DLD1 (cell line): ENCODE measurements around the gene COL7A1.

Experiments used
- in situ Hi-C: cut with HindIII; loops from 2 replicates; pipeline ENCODE4 v1.10.0; 2017; ENCODE audit warnings: low sequenced_read_pairs

The COL7A1 gene

DNA sequence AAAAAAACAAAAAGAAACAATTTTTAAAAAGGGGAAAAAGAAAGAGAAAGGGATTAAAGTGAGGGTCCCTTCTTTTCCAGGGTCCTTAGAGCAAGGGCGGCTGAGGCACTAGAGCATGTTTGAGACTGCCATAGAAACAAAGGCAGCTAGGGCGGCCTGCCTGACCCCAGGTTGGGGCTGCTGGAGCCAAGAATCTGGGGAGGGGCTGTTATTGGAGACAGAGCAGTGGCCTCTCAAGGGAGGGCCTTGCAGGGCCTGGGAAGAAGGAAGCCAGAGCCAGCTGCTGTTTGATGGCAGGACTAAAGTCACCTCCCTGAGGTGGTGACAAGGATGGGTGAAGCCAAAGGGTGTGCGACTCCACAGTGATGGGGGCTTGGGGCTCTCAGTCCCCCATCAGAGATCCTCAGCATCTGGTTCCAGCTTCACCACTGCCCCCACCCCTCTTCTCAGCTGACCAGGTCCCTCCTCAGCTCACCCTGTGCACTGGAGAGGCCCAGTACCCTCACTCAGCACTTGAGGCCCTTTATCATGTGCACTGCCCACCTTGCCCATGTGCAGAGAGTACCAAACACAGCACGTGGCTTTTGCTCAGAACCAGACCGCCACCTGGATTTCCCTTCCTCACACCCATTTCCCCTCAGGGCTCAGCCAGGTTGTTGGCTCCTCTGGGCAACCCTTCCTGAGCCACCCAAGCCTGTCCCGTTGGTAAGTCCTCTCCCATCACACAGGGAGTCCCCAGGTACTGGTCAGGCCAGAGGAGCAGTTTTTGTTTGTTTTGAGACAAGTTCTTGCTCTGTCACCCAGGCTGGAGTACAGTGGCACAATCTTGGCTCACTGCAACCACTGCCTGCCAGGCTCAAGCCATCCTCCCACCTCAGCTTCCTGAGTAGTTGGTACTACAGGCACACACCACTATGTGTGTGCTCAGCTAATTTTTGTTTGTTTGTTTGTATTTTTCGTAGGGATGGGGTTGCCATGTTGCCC, 24.7 kb upstream of the COL7A1 start:
- in situ Hi-C loops: no loop called here

DNA sequence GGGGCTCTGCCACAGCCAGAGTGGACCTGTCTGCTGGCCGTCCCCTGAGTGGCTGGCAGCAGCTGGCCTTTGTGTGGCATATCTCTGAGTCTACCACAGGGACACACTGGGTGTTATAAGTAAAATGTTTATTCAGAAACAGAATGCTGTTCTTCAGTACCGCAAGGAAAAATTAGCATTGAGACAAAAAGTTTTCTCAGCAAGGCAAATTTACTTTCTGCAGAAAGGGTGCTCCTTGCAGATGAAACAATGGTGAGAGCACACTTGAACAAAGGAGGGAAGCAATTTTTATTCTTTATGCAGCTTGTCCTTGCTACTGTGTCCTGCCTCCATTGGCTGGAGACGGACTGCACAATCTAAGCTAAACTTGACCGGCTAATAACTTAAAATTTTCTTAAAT, 22.4 kb upstream of the COL7A1 start:
- in situ Hi-C loops: no loop called here

DNA sequence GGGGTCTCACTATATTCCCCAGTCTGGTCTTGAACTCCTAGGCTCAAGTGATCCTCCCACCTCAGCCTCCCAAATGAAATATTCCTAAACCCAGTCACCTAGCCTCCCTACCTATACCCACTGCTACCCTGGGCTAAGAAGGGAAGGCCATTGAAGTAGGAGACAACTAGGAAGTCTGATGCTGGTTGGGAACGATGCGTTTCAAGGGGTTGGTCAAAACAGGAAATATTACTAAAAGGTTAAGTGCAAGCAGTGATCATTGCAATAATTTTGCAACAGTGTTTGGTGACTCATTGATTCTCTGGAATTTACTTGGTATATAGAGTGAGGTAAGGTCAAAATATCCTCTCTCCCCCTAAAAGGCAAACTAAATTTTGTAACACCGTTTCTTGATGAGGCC, 18.9 kb upstream of the COL7A1 start:
- in situ Hi-C loops: no loop called here

DNA sequence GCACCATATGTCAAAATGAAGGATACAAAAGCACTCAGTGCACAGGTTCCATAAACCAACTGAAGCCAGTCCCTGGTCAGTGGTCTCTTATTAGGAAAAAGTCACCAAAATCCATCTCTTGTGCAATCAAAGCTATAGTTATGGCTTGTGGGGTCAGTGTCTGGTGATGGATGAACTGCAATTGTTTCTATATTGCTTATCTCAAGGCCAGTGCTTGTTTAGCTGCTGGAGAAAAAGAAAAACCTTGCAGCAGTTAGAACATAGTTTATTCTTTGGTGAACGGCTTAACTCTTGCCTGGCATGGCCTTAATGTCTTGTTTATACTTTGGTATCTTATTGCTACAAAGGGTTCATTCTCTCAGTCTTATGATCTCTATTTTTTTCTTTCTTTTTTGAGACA, 17.2 kb upstream of the COL7A1 start:
- in situ Hi-C loops: no loop called here

DNA sequence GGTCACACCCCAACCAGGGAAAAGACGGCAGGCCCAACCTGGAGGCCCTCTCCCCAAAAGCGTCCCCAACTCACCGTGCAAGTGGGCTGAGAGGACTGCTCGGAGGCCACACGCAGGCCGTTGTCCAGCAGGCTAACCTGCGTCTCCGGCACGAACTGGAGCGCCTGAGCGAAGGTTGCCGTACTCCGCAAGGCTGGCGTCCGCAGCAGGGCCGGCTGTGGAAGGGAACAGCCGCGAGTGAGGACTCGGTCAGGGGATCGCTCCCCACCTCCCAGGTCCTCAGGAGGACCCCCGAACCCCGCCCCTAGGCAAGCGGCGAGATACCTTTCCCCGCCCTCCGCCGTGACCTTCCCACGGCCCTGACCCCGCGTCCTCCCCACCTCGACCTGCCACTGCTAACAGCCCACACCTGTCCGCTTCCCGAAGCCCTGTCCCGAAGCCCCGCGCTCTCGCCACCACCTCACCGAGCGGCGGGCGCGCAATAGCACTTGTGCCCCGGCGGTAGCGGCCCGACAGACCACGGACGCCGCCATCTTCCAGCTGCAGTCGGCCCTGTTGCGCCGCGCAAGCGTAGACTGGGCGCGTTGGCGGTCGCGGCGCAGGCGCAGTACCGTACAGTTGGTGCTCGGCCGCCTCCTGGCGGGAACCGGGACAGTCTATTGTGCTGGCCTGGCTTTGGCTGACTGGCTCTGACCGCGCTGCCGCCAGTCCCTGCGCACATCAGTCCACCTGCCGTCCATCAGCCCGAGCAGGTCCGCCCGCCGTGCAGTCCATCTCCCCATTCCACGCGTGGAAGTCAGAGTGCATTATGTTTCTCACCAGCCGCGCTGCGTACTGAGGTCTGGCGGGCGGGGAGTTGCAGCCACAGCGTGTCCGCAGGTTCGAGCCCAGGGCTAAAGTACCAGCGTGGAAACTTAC, 14.2 kb upstream of the COL7A1 start, which contains the start of gene UQCRC1:
TSS of gene UQCRC1 (minus strand) at position 559 of the 918 bp plus-strand sequence. CDS start at position 533, 26 bp downstream.
- in situ Hi-C loops: no loop called here

DNA sequence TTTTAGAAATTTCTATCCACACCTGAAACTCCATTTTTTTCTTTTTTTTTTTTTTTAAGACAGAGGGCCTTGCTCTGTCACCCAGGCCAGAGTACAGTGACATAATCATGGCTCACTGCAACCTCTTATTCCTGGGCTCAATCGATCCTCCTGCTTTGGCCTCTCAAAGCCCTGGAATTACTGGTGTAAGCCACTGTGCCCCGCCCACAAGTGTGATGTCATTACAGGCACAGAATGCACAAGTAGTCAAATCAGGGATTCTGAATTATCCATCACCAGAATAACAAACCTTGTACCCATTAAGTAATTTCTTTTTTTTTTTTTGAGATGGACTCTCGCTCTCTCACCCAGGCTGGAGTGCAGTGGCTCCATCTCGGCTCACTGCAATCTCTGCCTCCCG, 12.4 kb upstream of the COL7A1 start:
- in situ Hi-C loops: no loop called here

DNA sequence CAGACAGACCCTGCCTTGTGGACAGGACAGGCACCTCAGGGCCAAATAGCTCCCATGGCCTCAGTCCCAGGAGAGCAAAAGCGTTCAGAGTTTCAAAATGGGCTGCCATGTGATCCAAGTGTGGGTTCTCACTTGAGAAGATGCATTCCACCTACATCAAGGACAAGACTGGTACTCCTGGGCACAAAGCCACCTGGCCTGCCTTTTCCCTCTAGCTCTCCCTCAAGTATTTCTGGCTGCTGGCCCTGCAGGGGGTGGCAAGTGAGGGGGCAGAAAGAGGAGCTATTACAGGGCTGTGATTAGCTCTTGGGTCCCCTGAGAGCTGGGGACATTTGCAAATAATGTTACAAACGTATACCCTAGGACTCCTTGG, 6.5 kb upstream of the COL7A1 start:
- in situ Hi-C loops: no loop called here

DNA sequence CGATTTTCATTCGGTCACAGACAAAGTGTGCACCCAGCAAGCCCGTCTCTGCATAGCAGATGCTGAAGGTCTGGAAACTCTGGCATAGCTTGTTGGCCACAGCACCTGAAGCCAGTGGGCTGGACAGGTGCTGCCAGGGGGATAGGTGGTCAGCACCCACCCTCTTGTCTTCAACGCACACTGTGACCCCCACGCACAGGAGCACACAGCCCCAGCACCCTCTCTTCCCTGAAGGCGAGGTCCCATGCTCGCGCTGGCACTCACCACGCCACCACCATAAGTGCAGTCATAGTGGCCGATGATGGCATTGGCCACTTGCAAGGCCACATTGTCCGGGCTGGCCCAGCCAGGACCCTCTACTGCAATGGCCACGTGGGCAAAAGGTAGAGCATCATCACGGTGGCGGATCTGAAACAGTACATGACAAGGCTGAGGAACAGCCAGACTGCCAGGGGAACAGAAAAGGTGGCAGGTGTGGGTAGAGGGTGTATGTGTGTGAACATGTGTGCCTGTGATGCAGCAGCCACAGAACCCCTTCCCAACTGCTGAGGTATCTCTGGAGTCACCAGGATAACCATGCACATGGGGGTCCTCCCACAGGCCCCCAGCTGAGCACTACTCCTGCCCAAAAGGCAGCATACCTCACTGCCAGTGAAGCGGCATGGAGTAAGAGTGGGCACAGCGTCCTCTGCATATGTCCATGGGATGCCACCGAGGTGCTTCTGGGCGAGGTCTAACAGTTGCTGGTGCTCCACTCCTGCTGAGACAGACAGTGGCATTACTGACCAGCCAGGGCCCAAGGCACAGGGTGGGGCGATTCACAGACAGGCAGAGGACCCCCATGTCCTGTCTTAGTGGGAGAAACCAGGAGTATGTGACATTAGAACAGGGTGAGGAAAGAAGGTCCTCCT, 5.8 kb upstream of the COL7A1 start:
- in situ Hi-C loops: no loop called here

DNA sequence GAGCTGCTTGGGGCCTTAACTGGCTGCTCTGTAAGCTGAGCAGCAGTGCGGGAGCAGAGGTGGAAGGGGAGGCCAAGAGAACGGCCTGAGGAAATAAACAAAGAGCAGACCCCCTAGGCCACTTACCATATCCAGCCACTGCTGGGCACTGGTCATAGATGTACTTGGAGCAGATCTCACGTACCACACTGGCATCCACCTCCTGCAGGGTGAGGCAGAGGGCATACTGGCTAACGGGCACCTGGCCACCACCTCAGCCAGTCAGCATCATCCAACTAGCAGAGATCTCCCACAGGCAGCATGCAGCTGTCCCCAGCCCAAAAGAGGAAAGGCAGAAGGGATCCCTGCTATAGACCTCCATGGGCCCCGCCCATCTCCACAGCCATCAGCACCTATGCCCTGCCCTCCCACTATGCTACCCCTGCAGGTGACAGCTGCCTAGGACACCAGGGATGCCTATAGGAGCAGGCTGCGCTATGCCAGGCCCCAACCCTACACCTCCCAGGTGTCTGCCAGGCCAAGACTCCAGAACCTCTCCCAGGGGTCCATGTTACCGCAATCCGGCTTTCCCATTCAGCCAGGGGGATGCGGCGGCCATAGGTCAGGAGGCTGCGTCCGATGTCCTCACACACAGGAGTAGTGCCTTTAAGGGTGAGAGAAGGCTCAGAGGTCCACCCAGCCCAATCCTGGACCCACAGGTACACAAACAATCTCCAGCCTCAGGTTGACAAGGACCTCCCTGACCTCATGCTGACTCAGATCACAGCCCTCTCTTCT, 4.6 kb upstream of the COL7A1 start:
- in situ Hi-C loops: no loop called here

DNA sequence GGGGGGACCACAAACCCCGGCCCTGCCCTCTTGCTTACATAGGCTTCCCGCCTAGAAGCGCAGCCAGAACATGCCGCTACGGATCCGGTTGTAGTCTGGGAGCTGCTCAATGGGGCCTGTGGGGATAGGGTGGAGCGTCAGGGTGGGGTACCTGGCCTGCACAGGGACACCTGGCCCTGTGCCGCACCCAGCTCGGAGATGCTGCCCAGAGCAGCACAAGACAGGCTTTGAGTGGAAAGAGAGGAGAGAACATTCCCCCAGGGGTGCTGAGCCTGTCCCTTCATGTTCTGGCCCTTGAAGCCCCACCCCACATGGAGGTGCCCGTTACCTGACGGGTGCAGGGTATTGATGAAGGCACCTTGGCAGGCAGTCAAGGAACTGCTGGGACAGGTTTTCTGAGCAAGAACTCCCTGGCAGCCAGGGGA, 4.0 kb upstream of the COL7A1 start:
- in situ Hi-C loops: no loop called here

DNA sequence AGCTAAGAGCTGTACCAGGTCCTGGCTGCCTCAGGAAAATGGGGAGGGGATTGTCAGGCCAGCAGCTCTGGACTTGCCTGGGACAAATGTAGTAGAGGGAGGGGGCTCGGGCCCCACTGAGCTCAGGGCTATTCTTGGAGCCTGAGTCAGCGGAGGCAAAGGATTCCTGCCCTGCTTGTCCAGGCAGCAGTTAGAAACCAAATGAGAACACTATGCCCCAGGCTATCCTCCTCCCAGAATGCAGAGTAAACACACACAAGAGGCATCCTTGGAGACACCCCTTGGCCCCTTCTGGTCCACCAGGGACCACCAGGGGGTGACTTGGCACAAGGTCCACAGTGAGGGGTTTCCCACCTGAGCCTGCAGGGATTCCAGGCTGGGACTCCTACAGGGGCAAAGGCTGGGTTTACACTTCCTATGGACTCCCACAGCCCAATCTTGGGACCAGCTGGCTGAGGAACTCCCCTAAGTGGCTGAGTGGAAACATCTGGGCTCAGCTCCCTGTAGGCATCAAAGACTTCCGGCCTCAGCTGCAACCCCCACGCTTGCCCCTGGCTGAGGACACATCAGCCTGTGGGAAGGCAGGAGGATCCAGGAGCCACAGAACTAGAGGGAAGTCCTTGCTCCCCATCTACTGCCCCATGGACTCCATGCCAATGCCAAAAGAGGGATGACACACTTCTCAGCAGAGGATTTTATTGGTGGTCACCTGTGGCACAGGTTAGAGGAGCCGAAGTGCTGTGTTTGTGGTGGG, 3.4 kb upstream of the COL7A1 start:
- in situ Hi-C loops: no loop called here

DNA sequence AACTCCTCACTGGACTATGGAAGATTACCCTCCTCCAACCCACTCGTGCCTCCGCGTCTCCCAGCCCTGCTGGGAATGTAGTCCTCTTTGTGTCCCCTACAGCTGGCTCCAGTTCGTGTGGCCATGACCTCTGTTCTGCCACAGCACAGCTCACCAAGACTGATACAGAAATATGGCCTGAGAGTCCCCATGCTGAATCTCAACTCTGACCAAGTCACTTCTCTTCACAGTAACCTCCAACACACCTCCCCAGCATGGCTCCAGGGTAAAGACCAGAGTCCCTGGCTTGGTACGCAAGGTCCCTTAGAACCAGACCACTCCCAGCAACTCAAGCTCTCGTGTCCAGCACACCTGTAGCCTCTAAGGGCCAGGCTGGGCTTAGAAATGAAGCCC, 2.3 kb upstream of the COL7A1 start:
- in situ Hi-C loops: no loop called here

DNA sequence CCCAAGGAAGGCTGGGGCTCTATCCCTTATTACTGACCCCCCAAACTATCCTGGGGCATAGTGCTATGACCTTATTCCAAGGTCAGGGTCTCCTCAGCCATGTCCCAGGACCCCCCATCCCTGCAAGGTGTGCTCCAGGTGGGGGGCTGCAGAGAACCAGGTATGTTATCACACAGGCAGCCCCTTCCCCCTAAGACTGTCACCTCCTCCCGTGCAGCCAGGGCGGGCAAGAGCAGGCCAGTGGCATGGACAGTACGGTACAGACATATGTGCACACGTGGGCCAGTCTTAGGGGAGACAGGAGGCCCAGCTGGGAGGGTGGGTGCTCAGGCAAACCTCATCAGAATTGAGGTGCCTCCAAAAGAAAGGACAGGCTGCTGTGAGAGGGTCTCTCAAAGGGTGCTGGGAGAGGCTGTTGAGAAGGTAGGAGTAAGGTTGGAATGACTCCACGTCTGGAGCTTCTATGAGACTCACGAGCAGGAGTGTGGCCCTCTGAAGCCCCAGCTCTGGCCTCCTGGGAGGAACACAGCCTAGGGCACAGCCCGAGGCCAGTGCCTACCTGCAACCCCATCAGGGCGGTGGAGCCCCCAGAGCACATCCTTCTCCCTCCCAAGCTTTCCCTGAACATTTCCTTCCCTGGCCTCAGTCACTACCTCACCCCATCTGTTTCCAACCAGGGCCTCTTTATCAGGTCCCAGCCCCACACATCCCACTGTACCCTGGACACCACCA, 1.7 kb upstream of the COL7A1 start:
- in situ Hi-C loops: no loop called here

DNA sequence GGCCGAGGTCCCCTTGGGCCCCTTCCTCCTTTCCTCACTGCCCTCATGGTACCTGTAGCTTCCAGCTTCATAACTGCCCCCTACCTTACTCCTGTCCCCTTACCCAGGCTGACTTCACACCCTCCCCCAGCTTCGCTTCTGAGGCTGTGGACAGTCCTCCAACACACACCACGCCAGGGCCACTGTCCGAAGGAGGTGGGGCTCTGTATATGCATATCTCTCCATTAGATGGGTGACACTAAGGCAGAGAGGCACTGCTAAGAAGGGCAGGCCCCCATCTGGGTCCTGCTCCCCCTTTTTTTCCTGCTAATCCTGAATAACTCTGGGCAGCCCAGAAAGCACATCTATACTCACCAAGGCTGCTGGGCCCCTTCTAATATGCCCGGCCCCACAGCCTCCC, 1.0 kb upstream of the COL7A1 start:
- in situ Hi-C loops: no loop called here

DNA sequence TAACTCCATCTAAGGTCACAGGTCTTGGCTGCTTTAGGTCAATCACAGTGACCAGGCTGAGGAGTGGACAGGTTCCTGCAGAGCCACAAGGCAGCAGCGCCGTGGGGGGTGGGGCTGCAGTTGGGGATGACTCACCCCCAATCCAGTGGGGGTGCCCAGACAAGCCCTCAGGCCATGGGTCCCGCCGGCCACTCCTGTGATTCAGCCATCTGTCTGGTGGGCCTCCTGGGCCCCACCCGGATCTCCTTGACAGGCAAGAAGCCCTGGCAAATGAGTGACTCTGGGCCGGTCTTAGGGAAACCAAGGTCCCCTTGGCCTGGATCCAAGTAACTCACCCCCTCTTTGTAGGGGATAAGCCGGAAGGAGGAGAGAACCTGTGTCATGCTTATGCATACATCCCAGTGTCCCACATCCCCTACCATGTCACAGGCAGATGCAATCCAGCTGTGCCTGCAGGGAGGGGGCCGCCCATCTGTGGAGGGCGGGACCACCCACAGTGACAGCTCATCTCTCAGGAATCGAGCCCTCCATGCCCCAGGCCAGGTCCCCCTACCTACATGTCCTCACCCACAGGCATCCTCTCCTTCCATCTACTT, 495 bp upstream of the COL7A1 start:
- in situ Hi-C loops: no loop called here

DNA sequence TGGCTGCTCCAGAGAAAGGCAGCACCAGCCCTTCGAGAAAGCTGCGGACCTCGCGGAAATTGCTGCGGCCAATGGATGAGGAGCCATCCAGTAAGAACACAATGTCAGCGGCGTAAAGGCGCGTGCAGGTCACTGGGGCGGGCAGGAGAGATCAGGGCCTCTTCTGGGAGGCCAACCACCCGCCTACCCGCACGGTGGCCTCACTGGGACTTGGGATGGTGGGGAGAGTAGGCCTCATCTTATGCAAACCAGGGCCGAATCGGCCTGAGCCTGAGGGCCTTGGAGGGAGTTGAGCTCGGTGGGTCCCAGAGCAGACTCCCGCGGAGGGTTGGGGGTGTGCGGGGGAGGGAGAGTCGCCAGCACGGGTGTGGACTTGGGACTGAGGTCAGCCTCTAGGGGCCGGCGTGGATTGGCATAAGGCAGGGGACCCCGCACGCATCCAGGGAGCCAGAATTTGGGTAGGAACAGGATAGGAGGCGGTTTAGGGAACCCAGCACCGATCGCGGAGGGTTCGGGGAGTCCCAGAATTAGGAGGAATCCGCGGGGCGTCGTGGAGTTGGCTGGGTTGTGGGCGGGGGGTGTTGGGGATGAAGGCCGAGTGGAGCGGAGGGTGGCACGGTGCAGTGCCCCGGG, 596 bp downstream of the COL7A1 start:
- in situ Hi-C loops: no loop called here

DNA sequence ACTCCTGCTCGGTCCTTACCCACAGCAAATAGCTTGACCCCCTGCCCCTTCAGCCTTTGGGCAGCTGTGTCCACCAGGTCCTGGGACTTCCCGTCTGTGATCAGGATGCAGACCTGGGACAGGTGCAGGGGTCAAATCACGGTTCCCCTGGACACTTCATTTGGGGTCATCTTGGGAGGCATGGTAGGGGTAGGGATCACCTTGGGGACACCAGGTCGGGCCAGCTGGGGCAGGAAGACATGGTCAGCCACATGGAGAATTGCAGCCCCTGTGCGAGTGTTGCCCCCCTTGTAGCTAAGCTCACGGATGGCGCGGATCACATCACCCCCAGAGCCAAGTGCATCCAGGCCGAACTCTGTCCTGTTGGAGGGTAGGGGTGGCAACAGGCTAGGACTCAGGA, 1.8 kb downstream of the COL7A1 start:
- in situ Hi-C loops: no loop called here
